NCI-H2029 (cell line): ENCODE results near the gene MYL5.

Source experiments
- DNase-seq: peaks from one replicate; lab custom pipeline; 2025; lab: John Stamatoyannopoulos, UW

Gene MYL5

DNA sequence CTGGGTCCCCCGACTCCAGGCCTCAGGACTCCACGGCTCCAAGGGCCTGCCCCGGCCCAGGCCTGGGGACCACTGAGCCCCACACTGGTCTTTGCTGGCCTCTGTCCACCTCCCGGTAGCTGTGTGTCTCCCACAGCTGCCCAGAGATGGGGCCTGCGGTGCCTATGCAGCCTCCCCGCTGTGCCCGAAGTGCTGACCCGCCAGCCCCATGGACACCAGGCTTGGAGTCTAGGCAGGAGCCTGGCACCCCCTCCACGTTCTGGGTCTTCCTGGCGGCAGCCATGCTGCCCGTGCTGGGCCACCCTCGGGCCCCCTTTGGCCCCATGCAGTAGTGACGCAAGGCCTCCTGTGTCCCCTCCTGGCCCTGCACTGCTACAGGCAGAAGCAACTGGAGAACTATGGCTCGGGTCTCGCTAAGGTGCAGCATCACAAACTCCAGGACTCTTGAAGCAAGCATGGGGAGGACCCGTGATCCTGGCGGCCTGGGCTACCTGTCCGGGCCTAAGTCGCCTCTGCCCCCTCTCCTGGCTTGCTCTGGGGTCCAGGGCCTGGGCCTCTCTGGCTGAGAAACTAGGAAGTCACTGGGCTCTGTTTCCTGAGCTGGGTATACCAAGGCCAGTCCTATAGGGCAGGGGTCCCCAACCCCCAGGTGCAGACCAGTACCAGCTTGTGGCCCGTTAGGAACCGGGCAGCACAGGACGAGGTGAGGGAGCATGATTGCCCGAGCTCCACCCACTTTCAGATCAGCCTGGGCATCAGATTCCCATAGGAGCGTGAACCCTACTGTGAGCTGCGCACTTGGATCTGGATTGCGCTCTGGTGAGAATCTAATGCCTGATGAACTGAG lies 917 bp downstream of the MYL5 start:
- no peak for DNase-seq

- DNase-seq: no peak
These were observed 1.9 kb downstream of the MYL5 start for GRCh38 chr4:675980-676870.

DNA sequence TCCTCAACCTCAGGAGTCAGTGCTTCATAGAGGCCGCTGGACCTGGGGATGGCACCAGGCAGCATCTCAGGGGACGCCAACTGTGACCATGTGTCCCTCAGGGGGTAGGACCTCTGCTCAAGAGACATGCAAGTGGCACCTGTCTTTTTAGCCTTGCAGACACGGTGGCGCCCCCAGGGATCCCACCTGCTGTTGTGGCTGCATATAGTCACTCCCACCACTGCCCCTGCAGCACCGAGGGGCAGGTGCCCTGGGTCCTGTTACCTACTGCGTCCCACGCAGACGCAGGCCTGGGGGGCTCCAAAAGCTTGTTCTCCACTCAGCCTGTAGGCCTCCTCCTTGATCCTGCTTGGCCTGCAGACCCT lies 2.5 kb downstream of the MYL5 start:
- DNase-seq: no peak

GRCh38 chr4:677431-678293 lies 3.3 kb downstream of the MYL5 start:
- DNase-seq: peak; percentile 38

DNA sequence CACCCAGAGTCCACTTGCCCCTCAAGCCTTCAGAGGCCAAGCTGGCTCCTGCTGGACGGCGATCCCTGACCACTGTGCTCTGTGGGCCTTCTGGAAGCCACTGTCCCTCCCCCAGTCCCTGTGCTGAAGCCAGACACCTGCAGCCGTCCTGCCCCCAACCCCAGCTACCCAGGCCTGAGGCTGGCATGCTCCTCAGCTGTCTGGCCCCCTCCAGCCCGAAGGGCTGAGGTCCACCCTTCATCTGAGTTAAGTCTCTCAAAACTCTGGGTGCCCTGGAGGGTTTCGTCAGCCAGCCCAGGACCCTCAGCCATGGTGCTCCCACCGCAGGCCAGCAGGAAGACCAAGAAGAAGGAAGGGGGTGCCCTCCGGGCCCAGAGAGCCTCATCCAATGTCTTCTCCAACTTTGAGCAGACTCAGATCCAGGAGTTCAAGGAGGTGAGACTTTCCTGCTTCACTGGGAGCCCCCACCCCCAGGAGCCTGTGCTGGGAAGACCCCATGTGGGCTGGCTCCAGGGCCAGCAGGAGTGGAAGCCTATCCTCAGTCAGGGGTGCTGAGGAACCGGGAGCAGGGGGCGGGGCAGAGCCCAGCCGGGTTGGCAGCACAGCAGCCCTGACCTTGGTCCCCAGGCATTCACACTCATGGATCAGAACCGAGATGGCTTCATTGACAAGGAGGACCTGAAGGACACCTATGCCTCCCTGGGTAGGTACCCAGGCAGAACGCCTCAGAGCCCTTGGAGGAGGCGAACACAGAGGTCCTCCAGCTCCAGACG lies 4.2 kb downstream of the MYL5 start:
- no peak for DNase-seq

DNA sequence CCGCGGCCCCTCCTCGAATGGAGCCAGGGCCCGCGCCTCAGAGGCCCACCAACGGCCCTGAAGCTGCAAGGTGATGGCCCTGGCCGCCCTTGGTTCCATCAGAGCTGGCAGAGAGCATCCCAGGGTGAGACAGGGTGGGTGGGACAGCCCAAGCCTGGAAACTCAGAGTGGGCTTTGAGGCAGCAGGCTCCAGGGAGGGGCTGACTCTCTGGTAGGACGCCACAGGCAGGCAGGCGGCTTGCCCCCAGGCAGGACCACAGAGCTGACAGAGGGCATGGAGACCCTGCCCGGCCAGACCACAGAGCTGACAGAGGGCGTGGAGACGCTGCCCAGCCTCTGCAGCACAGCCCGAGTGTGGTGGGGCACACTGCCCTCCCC lies 4.8 kb downstream of the MYL5 start:
- DNase-seq: no peak

GRCh38 chr4:679629-680028 lies 5.3 kb downstream of the MYL5 start:
- no peak for DNase-seq

DNA sequence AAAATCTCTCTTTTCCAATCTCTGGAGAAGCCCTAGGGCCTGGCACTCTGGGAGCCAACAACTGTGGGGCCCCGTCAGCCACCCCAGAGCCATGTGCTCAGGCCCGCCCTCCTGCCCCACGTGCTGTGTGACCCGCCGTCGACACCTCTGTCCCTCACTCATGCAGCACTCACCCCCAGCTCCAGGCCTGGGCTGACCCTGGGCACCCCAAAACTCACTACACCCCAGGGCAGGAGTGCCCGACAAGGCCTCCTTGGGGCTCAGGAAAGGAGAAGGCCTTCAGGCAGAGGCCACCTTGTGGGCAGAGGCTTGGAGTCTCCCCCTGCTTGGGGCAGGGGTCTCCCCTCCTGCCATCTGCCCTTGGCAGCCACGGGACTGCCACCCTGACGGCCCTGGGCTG lies 5.7 kb downstream of the MYL5 start:
- DNase-seq: no peak

DNA sequence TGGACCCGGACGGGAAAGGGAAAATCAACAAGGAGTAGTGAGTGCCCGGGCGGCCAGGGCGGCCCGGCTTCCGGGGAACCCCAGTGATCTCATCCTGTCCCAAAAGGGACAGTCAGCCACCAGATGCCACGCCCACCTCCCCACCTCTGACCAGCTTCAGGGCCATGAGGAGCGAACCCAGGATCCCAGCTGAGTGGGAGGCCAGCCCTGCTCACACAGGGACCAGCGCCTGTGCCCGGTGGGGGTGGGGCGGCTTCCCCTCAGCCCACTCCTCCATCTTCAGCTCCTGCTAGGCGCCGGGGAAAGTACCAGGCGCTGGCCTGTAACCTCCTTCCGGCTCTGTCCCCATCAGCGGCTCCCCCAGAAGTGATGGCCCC lies 6.2 kb downstream of the MYL5 start:
- no peak for DNase-seq

- no peak for DNase-seq
These were observed 6.7 kb downstream of the MYL5 start for GRCh38 chr4:680928-681645.

GRCh38 chr4:681736-682451 lies 7.6 kb downstream of the MYL5 start:
- DNase-seq: peak; percentile 57

DNA sequence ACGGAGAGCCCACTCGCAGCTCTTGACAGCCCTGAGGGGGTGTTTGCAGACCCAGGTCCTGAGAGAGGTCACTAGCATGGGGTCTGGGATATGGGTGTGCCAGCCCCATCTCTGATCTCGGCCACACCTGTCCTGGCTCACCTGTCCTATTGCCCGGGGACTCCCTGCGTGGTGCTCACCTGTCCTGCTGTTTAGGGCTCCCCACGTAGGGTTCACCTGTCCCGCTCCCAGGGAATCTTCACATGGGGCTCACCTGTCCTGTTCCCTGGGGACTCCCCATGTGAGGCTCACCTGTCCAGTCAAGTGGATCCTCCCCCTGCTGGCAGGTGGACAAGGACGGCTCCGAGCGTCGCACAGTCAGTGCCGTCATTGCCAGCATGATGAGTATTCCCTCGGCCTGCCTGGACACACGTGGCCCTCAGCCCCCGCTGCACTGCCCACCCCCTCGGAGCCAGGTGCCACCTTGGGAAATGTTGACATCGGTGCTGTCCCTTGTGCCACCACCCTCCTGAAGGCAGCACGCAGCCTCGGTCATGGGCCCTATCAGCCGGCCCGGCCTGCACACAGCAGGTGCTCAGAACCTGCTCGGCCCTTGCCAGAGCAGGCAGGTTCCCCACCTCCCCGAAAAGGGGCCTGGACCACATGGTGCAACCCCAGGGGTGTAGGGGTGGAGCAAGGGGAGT lies 8.3 kb downstream of the MYL5 start:
- DNase-seq: peak; percentile 40

- DNase-seq: no peak
These were observed 9.0 kb downstream of the MYL5 start for GRCh38 chr4:683247-683897.

DNA sequence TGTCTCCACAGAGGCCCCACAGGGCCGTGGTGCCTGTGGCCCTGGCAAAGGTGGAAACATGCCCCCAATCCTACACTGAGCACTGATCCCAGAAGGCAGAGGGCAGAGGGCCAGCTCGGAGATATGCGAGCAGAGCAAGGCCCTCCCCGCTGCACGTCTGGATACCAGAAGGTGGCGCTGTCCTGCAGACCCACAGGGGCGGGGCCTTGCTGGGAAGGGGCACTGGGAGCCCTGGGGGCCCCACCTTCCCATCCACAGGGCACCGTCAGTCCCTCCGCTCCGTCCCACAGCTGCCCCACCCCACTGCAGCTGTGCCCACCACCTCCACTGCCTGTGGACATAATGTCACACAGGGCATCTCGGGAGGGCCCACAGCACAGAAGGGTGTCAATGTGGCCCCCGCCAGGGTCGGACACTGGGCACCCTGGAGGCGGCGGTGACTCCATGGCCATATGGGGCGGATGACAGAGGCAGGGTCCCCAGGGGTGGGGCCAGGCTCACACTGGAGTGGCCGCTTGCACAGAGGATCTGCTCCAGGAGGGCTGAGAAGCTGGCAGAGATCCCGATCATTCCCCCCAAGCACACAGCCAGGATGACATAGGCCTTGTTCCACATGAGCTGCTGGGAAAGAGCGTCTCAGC lies 9.8 kb downstream of the MYL5 start:
- DNase-seq: peak; percentile 34

DNA sequence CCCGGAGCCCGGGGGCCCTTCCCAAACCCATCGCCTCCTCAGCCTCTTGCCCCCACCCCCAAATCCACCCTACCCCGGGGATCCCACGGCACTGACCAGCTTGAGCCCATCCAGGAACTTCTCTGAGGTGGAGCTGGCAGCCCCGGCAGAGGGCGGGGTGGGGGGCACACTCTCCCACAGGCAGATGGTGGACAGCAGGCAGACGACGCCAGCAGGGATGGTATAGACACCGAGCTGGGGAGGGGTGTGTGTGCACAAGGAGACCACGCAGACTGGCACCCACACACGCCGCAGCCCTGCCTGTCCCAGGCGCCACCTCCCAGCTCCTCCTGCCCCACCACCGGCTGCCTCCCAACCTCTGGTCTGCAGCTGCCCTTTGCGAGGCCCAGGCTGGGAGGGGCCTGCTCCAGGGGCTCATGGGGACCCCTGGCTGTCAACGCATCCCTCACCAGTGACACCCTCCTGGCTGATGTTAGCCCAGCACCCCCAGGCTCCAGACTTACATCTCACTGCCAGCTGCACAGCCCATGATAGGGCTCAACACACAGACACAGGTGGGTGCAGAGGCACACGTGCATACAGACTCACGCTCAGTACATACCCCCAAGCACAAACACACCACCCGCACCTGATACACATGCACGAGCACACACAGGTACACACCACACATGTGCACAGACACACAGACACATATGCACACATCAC lies 10.4 kb downstream of the MYL5 start:
- DNase-seq: no peak

DNA sequence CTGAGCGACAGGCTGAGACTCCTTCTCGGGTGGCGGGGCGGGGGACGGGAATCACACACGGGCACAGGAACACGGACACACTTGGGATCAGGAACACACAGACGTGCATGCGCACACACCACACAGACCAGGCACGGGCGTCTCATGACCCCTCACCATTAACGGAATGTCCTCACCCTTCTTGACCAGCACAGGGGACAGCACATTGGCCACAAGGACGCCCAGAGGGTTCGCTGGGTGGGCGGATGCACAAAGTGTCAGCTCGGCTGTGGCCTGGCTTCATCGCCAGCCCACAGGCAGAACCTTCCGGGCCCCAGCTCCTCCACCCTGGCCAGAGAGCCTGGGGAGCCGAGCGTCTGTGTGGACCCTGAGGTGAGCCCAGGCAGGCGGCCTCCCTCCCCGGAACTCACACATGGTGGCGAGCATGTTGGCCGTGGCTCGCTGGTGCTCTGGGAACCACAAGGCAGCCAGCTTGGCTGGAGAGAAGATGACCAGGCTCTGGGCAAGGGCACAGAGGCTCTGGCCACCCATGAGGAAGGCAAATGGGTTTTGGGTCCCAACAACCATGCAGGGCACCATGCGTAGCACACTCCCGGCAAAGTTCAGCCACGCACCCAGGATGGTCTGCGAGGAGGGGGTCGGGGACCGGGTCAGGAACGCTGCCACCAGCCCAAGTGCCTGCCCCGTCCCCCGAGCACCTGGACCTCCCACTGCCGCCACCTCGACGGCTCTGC lies 11.5 kb downstream of the MYL5 start:
- no peak for DNase-seq

- DNase-seq: no peak
These were observed 12.2 kb downstream of the MYL5 start for GRCh38 chr4:686413-687040.
